ENCODE measurements around the gene LPP.

The LPP gene

DNA sequence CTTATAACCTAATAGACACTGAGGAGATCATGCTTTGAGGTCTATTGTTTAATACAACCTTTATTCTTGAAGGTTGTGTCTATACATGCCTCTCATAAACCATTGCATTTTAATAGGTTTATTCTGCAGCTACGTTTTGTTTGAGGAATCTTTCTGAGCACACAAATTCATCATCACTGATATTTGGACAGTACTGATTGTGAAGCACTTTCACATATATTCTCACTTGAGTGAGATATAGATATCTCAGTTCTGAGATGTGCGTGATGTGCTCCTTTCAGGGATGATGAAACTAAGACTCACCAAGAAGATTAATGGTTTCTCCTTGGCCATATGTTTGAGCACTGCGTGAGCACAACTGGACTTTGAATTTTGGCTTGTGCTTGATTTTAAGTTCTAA, 374.4 kb downstream of the LPP start:
- no peak overlapping the region for H3K4me3 ChIP-seq (replicated peaks; ENCODE audit: insufficient read depth, low read length)
- no peaks in the 10 kb centered on the region for H3K27me3 ChIP-seq (ENCODE audit: insufficient read depth, poor library complexity, severe bottlenecking)
- H3K27ac ChIP-seq (replicated peaks) = no peak overlapping the region
- DNase-seq (ENCODE audit: low read depth in 1 of 2, low spot score in 1 of 2) = no peak
- no peak for TF ChIP-seq GABPA (IDR thresholded peaks at IDR 0.05; ENCODE audit: low read depth)
- TF ChIP-seq SPI1 (IDR thresholded peaks at IDR 0.05; ENCODE audit: borderline replicate concordance, low read depth) = no peak
- TF ChIP-seq, protein P1, sequence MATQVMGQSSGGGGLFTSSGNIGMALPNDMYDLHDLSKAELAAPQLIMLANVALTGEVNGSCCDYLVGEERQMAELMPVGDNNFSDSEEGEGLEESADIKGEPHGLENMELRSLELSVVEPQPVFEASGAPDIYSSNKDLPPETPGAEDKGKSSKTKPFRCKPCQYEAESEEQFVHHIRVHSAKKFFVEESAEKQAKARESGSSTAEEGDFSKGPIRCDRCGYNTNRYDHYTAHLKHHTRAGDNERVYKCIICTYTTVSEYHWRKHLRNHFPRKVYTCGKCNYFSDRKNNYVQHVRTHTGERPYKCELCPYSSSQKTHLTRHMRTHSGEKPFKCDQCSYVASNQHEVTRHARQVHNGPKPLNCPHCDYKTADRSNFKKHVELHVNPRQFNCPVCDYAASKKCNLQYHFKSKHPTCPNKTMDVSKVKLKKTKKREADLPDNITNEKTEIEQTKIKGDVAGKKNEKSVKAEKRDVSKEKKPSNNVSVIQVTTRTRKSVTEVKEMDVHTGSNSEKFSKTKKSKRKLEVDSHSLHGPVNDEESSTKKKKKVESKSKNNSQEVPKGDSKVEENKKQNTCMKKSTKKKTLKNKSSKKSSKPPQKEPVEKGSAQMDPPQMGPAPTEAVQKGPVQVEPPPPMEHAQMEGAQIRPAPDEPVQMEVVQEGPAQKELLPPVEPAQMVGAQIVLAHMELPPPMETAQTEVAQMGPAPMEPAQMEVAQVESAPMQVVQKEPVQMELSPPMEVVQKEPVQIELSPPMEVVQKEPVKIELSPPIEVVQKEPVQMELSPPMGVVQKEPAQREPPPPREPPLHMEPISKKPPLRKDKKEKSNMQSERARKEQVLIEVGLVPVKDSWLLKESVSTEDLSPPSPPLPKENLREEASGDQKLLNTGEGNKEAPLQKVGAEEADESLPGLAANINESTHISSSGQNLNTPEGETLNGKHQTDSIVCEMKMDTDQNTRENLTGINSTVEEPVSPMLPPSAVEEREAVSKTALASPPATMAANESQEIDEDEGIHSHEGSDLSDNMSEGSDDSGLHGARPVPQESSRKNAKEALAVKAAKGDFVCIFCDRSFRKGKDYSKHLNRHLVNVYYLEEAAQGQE (IDR thresholded peaks at IDR 0.05; ENCODE audit: insufficient replicate concordance, low read depth) = no peak
- no peak for TF ChIP-seq POLR2AphosphoS5 (IDR thresholded peaks at IDR 0.05; ENCODE audit: low read depth)
- TF ChIP-seq, protein P2, sequence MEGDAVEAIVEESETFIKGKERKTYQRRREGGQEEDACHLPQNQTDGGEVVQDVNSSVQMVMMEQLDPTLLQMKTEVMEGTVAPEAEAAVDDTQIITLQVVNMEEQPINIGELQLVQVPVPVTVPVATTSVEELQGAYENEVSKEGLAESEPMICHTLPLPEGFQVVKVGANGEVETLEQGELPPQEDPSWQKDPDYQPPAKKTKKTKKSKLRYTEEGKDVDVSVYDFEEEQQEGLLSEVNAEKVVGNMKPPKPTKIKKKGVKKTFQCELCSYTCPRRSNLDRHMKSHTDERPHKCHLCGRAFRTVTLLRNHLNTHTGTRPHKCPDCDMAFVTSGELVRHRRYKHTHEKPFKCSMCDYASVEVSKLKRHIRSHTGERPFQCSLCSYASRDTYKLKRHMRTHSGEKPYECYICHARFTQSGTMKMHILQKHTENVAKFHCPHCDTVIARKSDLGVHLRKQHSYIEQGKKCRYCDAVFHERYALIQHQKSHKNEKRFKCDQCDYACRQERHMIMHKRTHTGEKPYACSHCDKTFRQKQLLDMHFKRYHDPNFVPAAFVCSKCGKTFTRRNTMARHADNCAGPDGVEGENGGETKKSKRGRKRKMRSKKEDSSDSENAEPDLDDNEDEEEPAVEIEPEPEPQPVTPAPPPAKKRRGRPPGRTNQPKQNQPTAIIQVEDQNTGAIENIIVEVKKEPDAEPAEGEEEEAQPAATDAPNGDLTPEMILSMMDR (IDR thresholded peaks at IDR 0.05; ENCODE audit: insufficient read depth, low read length) = no peak

DNA sequence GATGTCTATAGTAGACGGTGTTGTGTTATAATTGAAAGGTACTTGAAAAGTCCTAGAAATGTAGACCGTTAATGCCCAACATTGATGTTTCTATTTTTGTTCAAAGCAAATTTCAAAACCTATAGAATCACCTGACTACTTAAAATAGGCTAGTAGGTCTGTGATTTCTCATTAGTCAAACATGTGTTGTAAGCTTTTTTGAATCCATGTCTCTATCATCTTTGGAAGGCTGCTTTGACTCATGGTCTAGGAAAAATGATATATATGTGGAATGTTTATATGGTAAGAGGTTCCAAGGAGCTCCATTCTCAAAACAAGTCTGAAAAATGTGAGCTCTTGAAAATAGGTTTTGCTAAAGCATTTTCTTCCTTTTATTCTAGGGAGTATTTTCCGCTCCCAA, 375.3 kb downstream of the LPP start:
- Histone ChIP-seq H3K27ac (replicated peaks) (no peak overlapping the region), H3K27me3 (ENCODE audit: insufficient read depth, poor library complexity, severe bottlenecking) (no peaks in the 10 kb centered on the region), H3K4me3 (replicated peaks; ENCODE audit: insufficient read depth, low read length) (no peak overlapping the region)
- DNase-seq (ENCODE audit: low read depth in 1 of 2, low spot score in 1 of 2) = no peak
- TF ChIP-seq, protein P1 (IDR thresholded peaks at IDR 0.05; ENCODE audit: insufficient replicate concordance, low read depth) = no peak
- TF ChIP-seq POLR2AphosphoS5 (IDR thresholded peaks at IDR 0.05; ENCODE audit: low read depth) (no peak), SPI1 (IDR thresholded peaks at IDR 0.05; ENCODE audit: borderline replicate concordance, low read depth) (no peak), GABPA (IDR thresholded peaks at IDR 0.05; ENCODE audit: low read depth) (no peak)
- TF ChIP-seq, protein P2 (IDR thresholded peaks at IDR 0.05; ENCODE audit: insufficient read depth, low read length) = no peak

DNA sequence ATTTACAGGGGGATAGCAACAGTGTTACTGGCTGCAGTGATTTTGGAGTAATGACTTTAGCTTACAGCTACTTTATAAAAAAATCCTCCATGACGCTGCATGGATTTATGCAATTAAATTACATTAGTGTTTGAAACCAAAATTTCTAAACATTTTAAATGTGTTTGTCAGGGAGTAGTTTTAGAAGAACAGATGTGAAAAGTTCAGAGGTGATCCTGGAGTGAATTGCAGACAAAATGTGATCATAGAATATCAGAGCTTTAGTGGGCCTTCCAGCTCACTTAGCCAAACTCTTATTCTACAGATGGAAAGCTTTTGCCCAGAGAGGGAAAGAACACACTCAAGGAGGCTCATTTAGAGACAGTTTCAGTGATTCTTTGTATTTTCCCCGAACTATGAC, 376.3 kb downstream of the LPP start:
- H3K4me3 ChIP-seq (replicated peaks; ENCODE audit: insufficient read depth, low read length) = no peak overlapping the region
- no peak for DNase-seq (ENCODE audit: low read depth in 1 of 2, low spot score in 1 of 2)
- H3K27ac ChIP-seq (replicated peaks) = no peak overlapping the region
- H3K27me3 ChIP-seq (ENCODE audit: insufficient read depth, poor library complexity, severe bottlenecking) = no peaks in the 10 kb centered on the region
- TF ChIP-seq, protein P1 (IDR thresholded peaks at IDR 0.05; ENCODE audit: insufficient replicate concordance, low read depth) = no peak
- TF ChIP-seq SPI1 (IDR thresholded peaks at IDR 0.05; ENCODE audit: borderline replicate concordance, low read depth) (no peak), POLR2AphosphoS5 (IDR thresholded peaks at IDR 0.05; ENCODE audit: low read depth) (no peak), GABPA (IDR thresholded peaks at IDR 0.05; ENCODE audit: low read depth) (no peak)
- TF ChIP-seq, protein P2 (IDR thresholded peaks at IDR 0.05; ENCODE audit: insufficient read depth, low read length) = no peak
